ENCODE data around the gene MYRF.

Gene MYRF

GRCh38 chr11:61720597-61720996 lies 31.8 kb upstream of the MYRF start:
- H3K4me3 ChIP-seq (ENCODE audit: low read length) = no peak overlapping the region
- WGBS (ENCODE audit: extremely low coverage, insufficient coverage, low lambda C conversion rate) = no CpG with 5 or more reads among the region's 20 CpGs
- H4K8ac ChIP-seq (ENCODE audit: low read depth, low read length) = no peak overlapping the region
- H2AK5ac ChIP-seq (ENCODE audit: low read length) = no peak overlapping the region
- DNase-seq = no peak
- H2BK120ac ChIP-seq (ENCODE audit: low read depth, low read length) = no peak overlapping the region
- H3K23ac ChIP-seq (ENCODE audit: low read length) = no peak overlapping the region
- H2BK15ac ChIP-seq (replicated peaks; ENCODE audit: low read depth) = no peak overlapping the region
- no peaks in the 10 kb centered on the region for H3K79me1 ChIP-seq (ENCODE audit: low read length)
- no peak overlapping the region for H3K56ac ChIP-seq (ENCODE audit: low read length)
- no peak overlapping the region for H4K5ac ChIP-seq (ENCODE audit: low read length)
- no peaks in the 10 kb centered on the region for H3K27me3 ChIP-seq (ENCODE audit: insufficient read depth, low read length, poor library complexity)
- H3K79me2 ChIP-seq (ENCODE audit: control insufficient read depth, insufficient read depth, low read length) = no peaks in the 10 kb centered on the region
- no peak overlapping the region for H3K9ac ChIP-seq (ENCODE audit: low read length)
- no peak overlapping the region for H3K18ac ChIP-seq (ENCODE audit: low read length)
- H3K4ac ChIP-seq (ENCODE audit: low read depth, low read length) = no peak overlapping the region
- H3K4me1 ChIP-seq (ENCODE audit: control insufficient read depth, low read depth, low read length) = peaks cover 10% of the 10 kb centered on the region
- peaks cover 2% of the 10 kb centered on the region for H3K36me3 ChIP-seq (ENCODE audit: control insufficient read depth, insufficient read depth, low read length)
- no peak overlapping the region for H3K27ac ChIP-seq (ENCODE audit: low read depth, low read length)
- H3K4me2 ChIP-seq (ENCODE audit: low read length) = no peak overlapping the region
- H2BK5ac ChIP-seq (ENCODE audit: low read length) = no peak overlapping the region

- H3K27ac ChIP-seq (ENCODE audit: low read depth, low read length) = no peak overlapping the region
- no peak overlapping the region for H2AK5ac ChIP-seq (ENCODE audit: low read length)
- H3K23ac ChIP-seq (ENCODE audit: low read length) = no peak overlapping the region
- H2BK5ac ChIP-seq (ENCODE audit: low read length) = no peak overlapping the region
- no peak overlapping the region for H3K9ac ChIP-seq (ENCODE audit: low read length)
- no peak overlapping the region for H3K56ac ChIP-seq (ENCODE audit: low read length)
- no peak overlapping the region for H3K4ac ChIP-seq (ENCODE audit: low read depth, low read length)
- no peak overlapping the region for H4K8ac ChIP-seq (ENCODE audit: low read depth, low read length)
- H3K36me3 ChIP-seq (ENCODE audit: control insufficient read depth, insufficient read depth, low read length) = peaks cover 2% of the 10 kb centered on the region
- no CpG with 5 or more reads among the region's 9 CpGs for WGBS (ENCODE audit: extremely low coverage, insufficient coverage, low lambda C conversion rate)
- no peak overlapping the region for H2BK120ac ChIP-seq (ENCODE audit: low read depth, low read length)
- no peak overlapping the region for H3K4me3 ChIP-seq (ENCODE audit: low read length)
- no peaks in the 10 kb centered on the region for H3K27me3 ChIP-seq (ENCODE audit: insufficient read depth, low read length, poor library complexity)
- no peaks in the 10 kb centered on the region for H3K4me1 ChIP-seq (ENCODE audit: control insufficient read depth, low read depth, low read length)
- H2BK15ac ChIP-seq (replicated peaks; ENCODE audit: low read depth) = no peak overlapping the region
- no peak for DNase-seq
- H4K5ac ChIP-seq (ENCODE audit: low read length) = no peak overlapping the region
- no peak overlapping the region for H3K18ac ChIP-seq (ENCODE audit: low read length)
- no peaks in the 10 kb centered on the region for H3K79me2 ChIP-seq (ENCODE audit: control insufficient read depth, insufficient read depth, low read length)
- H3K4me2 ChIP-seq (ENCODE audit: low read length) = no peak overlapping the region
- no peaks in the 10 kb centered on the region for H3K79me1 ChIP-seq (ENCODE audit: low read length)
Measured at GRCh38 chr11:61724437-61724836, 28.0 kb upstream of the MYRF start.

- H4K8ac ChIP-seq (ENCODE audit: low read depth, low read length) = no peak overlapping the region
- no peak overlapping the region for H3K18ac ChIP-seq (ENCODE audit: low read length)
- H3K79me1 ChIP-seq (ENCODE audit: low read length) = no peaks in the 10 kb centered on the region
- H3K9ac ChIP-seq (ENCODE audit: low read length) = no peak overlapping the region
- no peaks in the 10 kb centered on the region for H3K27me3 ChIP-seq (ENCODE audit: insufficient read depth, low read length, poor library complexity)
- peaks cover 2% of the 10 kb centered on the region for H3K36me3 ChIP-seq (ENCODE audit: control insufficient read depth, insufficient read depth, low read length)
- no peak overlapping the region for H3K4ac ChIP-seq (ENCODE audit: low read depth, low read length)
- H2BK5ac ChIP-seq (ENCODE audit: low read length) = no peak overlapping the region
- no peak overlapping the region for H2BK15ac ChIP-seq (replicated peaks; ENCODE audit: low read depth)
- H3K56ac ChIP-seq (ENCODE audit: low read length) = no peak overlapping the region
- no peak overlapping the region for H3K27ac ChIP-seq (ENCODE audit: low read depth, low read length)
- H2BK120ac ChIP-seq (ENCODE audit: low read depth, low read length) = no peak overlapping the region
- no CpG with 5 or more reads among the region's 12 CpGs for WGBS (ENCODE audit: extremely low coverage, insufficient coverage, low lambda C conversion rate)
- H3K4me3 ChIP-seq (ENCODE audit: low read length) = no peak overlapping the region
- no peaks in the 10 kb centered on the region for H3K4me1 ChIP-seq (ENCODE audit: control insufficient read depth, low read depth, low read length)
- DNase-seq = no peak
- no peak overlapping the region for H3K4me2 ChIP-seq (ENCODE audit: low read length)
- no peak overlapping the region for H4K5ac ChIP-seq (ENCODE audit: low read length)
- no peaks in the 10 kb centered on the region for H3K79me2 ChIP-seq (ENCODE audit: control insufficient read depth, insufficient read depth, low read length)
- no peak overlapping the region for H2AK5ac ChIP-seq (ENCODE audit: low read length)
- no peak overlapping the region for H3K23ac ChIP-seq (ENCODE audit: low read length)
Measured at GRCh38 chr11:61725781-61726231, 26.6 kb upstream of the MYRF start.

GRCh38 chr11:61726775-61727174 lies 25.7 kb upstream of the MYRF start:
- H3K9ac ChIP-seq (ENCODE audit: low read length) = no peak overlapping the region
- H2BK5ac ChIP-seq (ENCODE audit: low read length) = no peak overlapping the region
- H3K23ac ChIP-seq (ENCODE audit: low read length) = no peak overlapping the region
- no peak overlapping the region for H3K4me2 ChIP-seq (ENCODE audit: low read length)
- H4K5ac ChIP-seq (ENCODE audit: low read length) = no peak overlapping the region
- H3K27me3 ChIP-seq (ENCODE audit: insufficient read depth, low read length, poor library complexity) = no peaks in the 10 kb centered on the region
- no peak overlapping the region for H2AK5ac ChIP-seq (ENCODE audit: low read length)
- H3K79me2 ChIP-seq (ENCODE audit: control insufficient read depth, insufficient read depth, low read length) = no peaks in the 10 kb centered on the region
- no peak overlapping the region for H2BK15ac ChIP-seq (replicated peaks; ENCODE audit: low read depth)
- no peak overlapping the region for H3K56ac ChIP-seq (ENCODE audit: low read length)
- DNase-seq = no peak
- H3K4me1 ChIP-seq (ENCODE audit: control insufficient read depth, low read depth, low read length) = no peaks in the 10 kb centered on the region
- H3K4ac ChIP-seq (ENCODE audit: low read depth, low read length) = no peak overlapping the region
- H3K4me3 ChIP-seq (ENCODE audit: low read length) = no peak overlapping the region
- H3K27ac ChIP-seq (ENCODE audit: low read depth, low read length) = no peak overlapping the region
- no peak overlapping the region for H2BK120ac ChIP-seq (ENCODE audit: low read depth, low read length)
- WGBS (ENCODE audit: extremely low coverage, insufficient coverage, low lambda C conversion rate) = no CpG with 5 or more reads among the region's 13 CpGs
- H3K79me1 ChIP-seq (ENCODE audit: low read length) = no peaks in the 10 kb centered on the region
- H3K18ac ChIP-seq (ENCODE audit: low read length) = no peak overlapping the region
- peaks cover 2% of the 10 kb centered on the region for H3K36me3 ChIP-seq (ENCODE audit: control insufficient read depth, insufficient read depth, low read length)
- H4K8ac ChIP-seq (ENCODE audit: low read depth, low read length) = no peak overlapping the region

- no peak for DNase-seq
- Histone ChIP-seq H2AK5ac (ENCODE audit: low read length) (no peak overlapping the region), H3K4me2 (ENCODE audit: low read length) (no peak overlapping the region), H3K23ac (ENCODE audit: low read length) (no peak overlapping the region), H3K4ac (ENCODE audit: low read depth, low read length) (no peak overlapping the region), H3K27ac (ENCODE audit: low read depth, low read length) (no peak overlapping the region), H2BK15ac (replicated peaks; ENCODE audit: low read depth) (no peak overlapping the region), H3K36me3 (ENCODE audit: control insufficient read depth, insufficient read depth, low read length) (peaks cover 2% of the 10 kb centered on the region), H2BK120ac (ENCODE audit: low read depth, low read length) (no peak overlapping the region), H4K8ac (ENCODE audit: low read depth, low read length) (no peak overlapping the region), H2BK5ac (ENCODE audit: low read length) (no peak overlapping the region), H3K9ac (ENCODE audit: low read length) (no peak overlapping the region), H3K56ac (ENCODE audit: low read length) (no peak overlapping the region), H3K4me3 (ENCODE audit: low read length) (no peak overlapping the region), H3K79me2 (ENCODE audit: control insufficient read depth, insufficient read depth, low read length) (no peaks in the 10 kb centered on the region), H3K4me1 (ENCODE audit: control insufficient read depth, low read depth, low read length) (no peaks in the 10 kb centered on the region), H3K79me1 (ENCODE audit: low read length) (no peaks in the 10 kb centered on the region), H4K5ac (ENCODE audit: low read length) (no peak overlapping the region), H3K27me3 (ENCODE audit: insufficient read depth, low read length, poor library complexity) (no peaks in the 10 kb centered on the region), H3K18ac (ENCODE audit: low read length) (no peak overlapping the region)
- WGBS (ENCODE audit: extremely low coverage, insufficient coverage, low lambda C conversion rate) = no CpG with 5 or more reads among the region's 3 CpGs
Measured at GRCh38 chr11:61727401-61727811, 25.0 kb upstream of the MYRF start.

All from mesendoderm (in vitro differentiated cells).